HepG2 (cell line): ENCODE measurements around the gene MPIG6B. TPM values are rescaled to one million over a fixed set of nuclear protein-coding genes. Genes with fewer than 3 reads are reported as not detected.

Experiments
- ATAC-seq: fragments of 200-7000 bp; cut with Tn5 transposase; 3 replicates; pipeline ENCODE4 v1.9.1; 2020; ENCODE audit warnings: mild to moderate bottlenecking, moderate library complexity
- BruUV-seq: library from RNA; stranded (reverse); fragments of 400-500 nt; replicated peaks from 2 replicates; lab custom pipeline; 2021; lab: Mats Ljungman, UMichigan
- CTCF ChIA-PET: fragments of 300-600 bp; formaldehyde crosslinking; extraction: SDS; loops from one replicate; lab custom pipeline; 2021; ENCODE audit warnings: low total read pairs, inconsistent platforms, low intra/inter-chr PET ratio; lab: Yijun Ruan, JAX
- POLR2A ChIA-PET: fragments of 350-600 bp; sonication (Branson Sonifier 250); formaldehyde crosslinking; loops from one replicate; lab custom pipeline; 2020; ENCODE audit warnings: antibody characterized with exemption, inconsistent platforms; lab: Yijun Ruan, JAX
- DNase-seq: peaks from one replicate; pipeline ENCODE4 v3.0.0-alpha.2; 2015; ENCODE audit warnings: low spot score
- FAIRE-seq: peaks from 3 replicates; lab custom pipeline; 2011; peaks lifted over from hg19 to GRCh38; lab: Jason Lieb, UNC
- H2AFZ ChIP-seq: one replicate; pipeline ENCODE4 v1.6.1; 2011; ENCODE audit warnings: low read length, inconsistent platforms
- H3K27ac ChIP-seq: fragments of 300-600 bp; 3 replicates; pipeline ENCODE4 v1.8.0; 2011; ENCODE audit warnings: mixed run types, mild to moderate bottlenecking, mixed read lengths, low read length, inconsistent platforms; ENCODE audit not compliant: insufficient read depth; ENCODE audit errors: extremely low read length
- H3K27me3 ChIP-seq, 2 experiments: fragments of 200-600 bp in 1 of 2; 2 replicates in 1 of 2; 3 replicates in 1 of 2; pipeline versions ENCODE4 v1.6.0 to v1.8.0; 2011; ENCODE audit warnings: low read length in 2 of 2, mild to moderate bottlenecking in 2 of 2, moderate library complexity in 2 of 2, inconsistent platforms in 1 of 2; ENCODE audit not compliant: insufficient read depth in 2 of 2, control insufficient read depth in 1 of 2
- H3K36me3 ChIP-seq, 2 experiments: fragments of 200-600 bp in 1 of 2; replicated peaks in 1 of 2; 2 replicates in 1 of 2; 3 replicates in 1 of 2; pipeline versions ENCODE4 v1.5.1 to v1.8.0; 2011; ENCODE audit warnings: low read length in 2 of 2, inconsistent platforms in 1 of 2; ENCODE audit not compliant: insufficient read depth in 2 of 2, control insufficient read depth in 1 of 2
- H3K4me1 ChIP-seq: 2 replicates; pipeline ENCODE4 v1.5.1; 2012; ENCODE audit warnings: low read length, inconsistent platforms; ENCODE audit not compliant: insufficient read depth
- H3K4me2 ChIP-seq: 2 replicates; pipeline ENCODE4 v1.6.0; 2011; ENCODE audit warnings: low read depth, low read length, inconsistent platforms
- H3K4me3 ChIP-seq, 3 experiments: fragments of 200-600 bp in 1 of 3; sonication (generic), shearing (Covaris generic) in 1 of 3; replicated peaks in 1 of 3; 2 replicates each; pipeline ENCODE4 v1.5.1; 2011 to 2016; ENCODE audit warnings: low read length in 3 of 3, inconsistent platforms in 2 of 3, low read depth in 2 of 3, mild to moderate bottlenecking in 2 of 3, control low read depth in 1 of 3, mixed read lengths in 1 of 3; ENCODE audit not compliant: insufficient read depth in 1 of 3
- H3K79me2 ChIP-seq: one replicate; pipeline ENCODE4 v1.6.1; 2011; ENCODE audit warnings: low read length, inconsistent platforms; ENCODE audit not compliant: insufficient read depth
- H3K9ac ChIP-seq: 2 replicates; pipeline ENCODE4 v1.6.0; 2011; ENCODE audit warnings: mild to moderate bottlenecking, low read depth, low read length, inconsistent platforms; ENCODE audit not compliant: insufficient read depth
- H3K9me3 ChIP-seq: 2 replicates; pipeline ENCODE4 v1.5.1; 2012; ENCODE audit warnings: mild to moderate bottlenecking, low read length
- H4K20me1 ChIP-seq: 2 replicates; pipeline ENCODE4 v1.6.0; 2011; ENCODE audit warnings: inconsistent platforms, mild to moderate bottlenecking, low read length, moderate library complexity; ENCODE audit not compliant: insufficient read depth
- ARNT2 ChIP-seq: sonication (generic); formaldehyde crosslinking; IDR thresholded peaks from 2 replicates; pipeline ENCODE4 v1.8.0; 2022; ENCODE audit warnings: mild to moderate bottlenecking, low read depth, missing genetic modification reagents, moderate library complexity
- ATF6 ChIP-seq: sonication (generic); formaldehyde crosslinking; conservative IDR thresholded peaks from 2 replicates; pipeline ENCODE4 v1.4.0; 2020; ENCODE audit warnings: missing genetic modification reagents
- CREBL2 ChIP-seq: sonication (generic); formaldehyde crosslinking; IDR thresholded peaks from 2 replicates; pipeline ENCODE4 v1.8.1; 2023; ENCODE audit warnings: missing genetic modification reagents, mild to moderate bottlenecking, borderline replicate concordance
- FOXO4 ChIP-seq: sonication (generic); formaldehyde crosslinking; conservative IDR thresholded peaks from 2 replicates; pipeline ENCODE4 v1.8.1; 2023; ENCODE audit warnings: missing genetic modification reagents
- GATAD2A ChIP-seq: IDR thresholded peaks from 2 replicates; pipeline ENCODE4 v1.6.1; 2016
- KLF11 ChIP-seq: IDR thresholded peaks from 2 replicates; pipeline ENCODE4 v1.6.1; 2016; ENCODE audit warnings: missing compliant biosample characterization
- PCBP1 ChIP-seq: fragments of 200-400 bp; formaldehyde crosslinking; IDR thresholded peaks from 2 replicates; pipeline ENCODE4 v1.6.1; 2017; ENCODE audit warnings: mild to moderate bottlenecking, low read depth, low read length, borderline replicate concordance
- TP53 ChIP-seq: sonication (generic); formaldehyde crosslinking; conservative IDR thresholded peaks from 2 replicates; pipeline ENCODE4 v1.4.0; 2020; ENCODE audit warnings: missing genetic modification reagents
- ZKSCAN8 ChIP-seq: IDR thresholded peaks from 2 replicates; pipeline ENCODE4 v1.6.1; 2016; ENCODE audit warnings: borderline replicate concordance, missing genetic modification reagents, missing compliant biosample characterization
- ZNF224 ChIP-seq: sonication (generic); formaldehyde crosslinking; IDR thresholded peaks from 2 replicates; pipeline ENCODE4 v1.5.0; 2020; ENCODE audit warnings: mild to moderate bottlenecking, missing genetic modification reagents
- ZNF276 ChIP-seq: sonication (generic); formaldehyde crosslinking; IDR thresholded peaks from 2 replicates; pipeline ENCODE4 v1.4.0; 2020; ENCODE audit warnings: mild to moderate bottlenecking, low read depth, missing genetic modification reagents
- ZNF619 ChIP-seq: sonication (generic); formaldehyde crosslinking; IDR thresholded peaks from 2 replicates; pipeline ENCODE4 v1.4.0; 2020; ENCODE audit warnings: mild to moderate bottlenecking, missing genetic modification reagents
- ZNF780A ChIP-seq: sonication (generic); formaldehyde crosslinking; IDR thresholded peaks from 2 replicates; pipeline ENCODE4 v1.8.0; 2022; ENCODE audit warnings: mild to moderate bottlenecking, missing genetic modification reagents, moderate library complexity
- WGBS: methylation state at CpG from one replicate; pipeline ENCODE4 v1.1.6; 2017; ENCODE audit warnings: low lambda C conversion rate; 5-methylcytosine and 5-hydroxymethylcytosine counted together
- in situ Hi-C: cut with HindIII; loops from 2 replicates; pipeline ENCODE4 v1.10.0; 2017; ENCODE audit warnings: low pct_unique_long_range_greater_than_20kb; ENCODE audit not compliant: extremely low pct_ligation_motif_present
- intact Hi-C: fragments of 100-400 bp; cut with micrococcal nuclease; formaldehyde crosslinking; loops from one replicate; pipeline ENCODE4 v1.10.0; 2022; ENCODE audit not compliant: unreplicated experiment
- polyA plus RNA-seq, 8 experiments: library from polyadenylated mRNA; depleted of rRNA in 3 of 8; stranded (reverse) in 7 of 8; unstranded in 1 of 8; fragments of >200 nt; fragmentation: Illumina TruSeq in 4 of 8; extraction: Trizol in 4 of 8; gene quantifications; 2 replicates each; pipeline versions ENCODE4 v1.2.1 to v1.2.3, GENCODE V29; 2011 to 2016; ENCODE audit warnings: low read depth in 4 of 8, missing spikeins in 1 of 8, mixed read lengths in 1 of 8; ENCODE audit not compliant: insufficient read depth in 1 of 8
- total RNA-seq, 5 experiments: library from RNA; depleted of rRNA; stranded (reverse); fragments of >200 nt; fragmentation: Illumina TruSeq; extraction: Trizol; gene quantifications; 2 replicates each; pipeline ENCODE4 v1.2.3, GENCODE V29; 2016; ENCODE audit warnings: low read depth in 1 of 5
- TF ChIP-seq, protein P1 (sequence below): sonication (generic); formaldehyde crosslinking; IDR thresholded peaks from 2 replicates; pipeline ENCODE4 v1.8.0; 2022; ENCODE audit warnings: low read depth, missing genetic modification reagents

MPIG6B gene
- total and polyA plus RNA-seq, 2 of the 13 experiments (the other 11 are each of a cell fraction or from before 2014, with no cell fraction given) = not detected

DNA sequence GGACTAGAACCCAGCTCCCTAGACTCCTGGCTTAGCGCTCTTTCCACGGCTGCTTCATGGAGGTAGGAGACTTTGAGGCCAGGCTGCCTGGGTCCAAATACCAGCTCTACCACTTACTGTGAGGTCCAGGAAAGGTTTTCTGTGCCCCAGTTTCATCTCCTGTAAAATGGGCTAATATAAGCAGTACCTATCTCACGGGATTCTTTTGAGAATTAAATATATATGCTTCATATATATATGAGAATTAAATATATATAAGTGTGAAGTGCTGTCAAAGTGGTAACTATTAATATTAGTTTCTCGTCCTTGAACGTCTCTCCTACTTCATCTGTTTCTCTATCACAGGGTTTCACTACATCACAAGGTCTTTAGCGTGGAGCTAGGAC lies 32.1 kb upstream of the MPIG6B start:
- CTCF ChIA-PET = interaction anchor here (0.5 kb wide), 1 partner anchor 10 kb away, joined by 3 read pairs; the partner anchor contains the start of gene LY6G5C
- H3K9ac ChIP-seq = no peak overlapping the region
- no peak overlapping the region for H3K4me2 ChIP-seq

More for the DNA sequence above, 32.1 kb upstream of the MPIG6B start:
- BruUV-seq = no TSS peak
- TF ChIP-seq FOXO4 (CRISPR knock-in tag) (no peak), ZNF780A (no peak), ZNF619 (CRISPR knock-in tag) (no peak), GATAD2A (CRISPR knock-in tag) (no peak), CREBL2 (no peak), ARNT2 (CRISPR knock-in tag) (no peak), KLF11 (CRISPR knock-in tag) (no peak), PCBP1 (no peak), ZNF276 (no peak), TP53 (no peak), ATF6 (no peak), ZKSCAN8 (CRISPR knock-in tag) (no peak), ZNF224 (CRISPR knock-in tag) (no peak)
- TF ChIP-seq, protein P1, sequence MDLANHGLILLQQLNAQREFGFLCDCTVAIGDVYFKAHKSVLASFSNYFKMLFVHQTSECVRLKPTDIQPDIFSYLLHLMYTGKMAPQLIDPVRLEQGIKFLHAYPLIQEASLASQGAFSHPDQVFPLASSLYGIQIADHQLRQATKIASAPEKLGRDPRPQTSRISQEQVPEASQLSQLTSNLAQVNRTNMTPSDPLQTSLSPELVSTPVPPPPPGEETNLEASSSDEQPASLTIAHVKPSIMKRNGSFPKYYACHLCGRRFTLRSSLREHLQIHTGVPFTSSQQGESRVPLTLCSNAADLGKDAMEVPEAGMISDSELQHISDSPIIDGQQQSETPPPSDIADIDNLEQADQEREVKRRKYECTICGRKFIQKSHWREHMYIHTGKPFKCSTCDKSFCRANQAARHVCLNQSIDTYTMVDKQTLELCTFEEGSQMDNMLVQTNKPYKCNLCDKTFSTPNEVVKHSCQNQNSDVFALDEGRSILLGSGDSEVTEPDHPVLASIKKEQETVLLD (CRISPR knock-in tag) = no peak
- ATAC-seq = no peak
- Histone ChIP-seq H3K27me3 (no peaks in the 10 kb centered on the region), H3K27ac (no peak overlapping the region), H2AFZ (no peak overlapping the region), H3K4me3 (no peak overlapping the region), H3K36me3 (peaks cover 62 to 75% of the 10 kb centered on the region in 2 experiments), H3K4me1 (peaks cover 12% of the 10 kb centered on the region; the same call in 1 of the 2 replicates), H4K20me1 (no peaks in the 10 kb centered on the region), H3K79me2 (no peaks in the 10 kb centered on the region), H3K9me3 (no peaks in the 10 kb centered on the region)
- no peak for DNase-seq
- POLR2A ChIA-PET = interaction anchor here (1.2 to 4.9 kb wide), 3 partner anchors 11 to 76 kb away, joined by 4 to 22 read pairs (median 4); partner anchors contain the start of gene ABHD16A
- over 99% methylated on average over 6 of the region's 6 CpGs for WGBS
- intact Hi-C loops (no loop called here), in situ Hi-C loops (no loop called here)
- no peak for FAIRE-seq
